Measurements from ENCODE around the gene SHISA5.

GRCh38 chr3:48468329-48468731 lies 35.6 kb downstream of the SHISA5 start:
- no peak for TF ChIP-seq CTCF (IDR thresholded peaks at IDR 0.05; ENCODE audit: low read depth, low read length, missing input control)
- no peak for TF ChIP-seq GABPA (IDR thresholded peaks at IDR 0.05 in 1 of 2, conservative IDR thresholded peaks at IDR 0.05 in 1 of 2)
- TF ChIP-seq, protein P1, sequence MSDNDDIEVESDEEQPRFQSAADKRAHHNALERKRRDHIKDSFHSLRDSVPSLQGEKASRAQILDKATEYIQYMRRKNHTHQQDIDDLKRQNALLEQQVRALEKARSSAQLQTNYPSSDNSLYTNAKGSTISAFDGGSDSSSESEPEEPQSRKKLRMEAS (IDR thresholded peaks at IDR 0.05): peak; percentile 31
- TF ChIP-seq, protein P2, sequence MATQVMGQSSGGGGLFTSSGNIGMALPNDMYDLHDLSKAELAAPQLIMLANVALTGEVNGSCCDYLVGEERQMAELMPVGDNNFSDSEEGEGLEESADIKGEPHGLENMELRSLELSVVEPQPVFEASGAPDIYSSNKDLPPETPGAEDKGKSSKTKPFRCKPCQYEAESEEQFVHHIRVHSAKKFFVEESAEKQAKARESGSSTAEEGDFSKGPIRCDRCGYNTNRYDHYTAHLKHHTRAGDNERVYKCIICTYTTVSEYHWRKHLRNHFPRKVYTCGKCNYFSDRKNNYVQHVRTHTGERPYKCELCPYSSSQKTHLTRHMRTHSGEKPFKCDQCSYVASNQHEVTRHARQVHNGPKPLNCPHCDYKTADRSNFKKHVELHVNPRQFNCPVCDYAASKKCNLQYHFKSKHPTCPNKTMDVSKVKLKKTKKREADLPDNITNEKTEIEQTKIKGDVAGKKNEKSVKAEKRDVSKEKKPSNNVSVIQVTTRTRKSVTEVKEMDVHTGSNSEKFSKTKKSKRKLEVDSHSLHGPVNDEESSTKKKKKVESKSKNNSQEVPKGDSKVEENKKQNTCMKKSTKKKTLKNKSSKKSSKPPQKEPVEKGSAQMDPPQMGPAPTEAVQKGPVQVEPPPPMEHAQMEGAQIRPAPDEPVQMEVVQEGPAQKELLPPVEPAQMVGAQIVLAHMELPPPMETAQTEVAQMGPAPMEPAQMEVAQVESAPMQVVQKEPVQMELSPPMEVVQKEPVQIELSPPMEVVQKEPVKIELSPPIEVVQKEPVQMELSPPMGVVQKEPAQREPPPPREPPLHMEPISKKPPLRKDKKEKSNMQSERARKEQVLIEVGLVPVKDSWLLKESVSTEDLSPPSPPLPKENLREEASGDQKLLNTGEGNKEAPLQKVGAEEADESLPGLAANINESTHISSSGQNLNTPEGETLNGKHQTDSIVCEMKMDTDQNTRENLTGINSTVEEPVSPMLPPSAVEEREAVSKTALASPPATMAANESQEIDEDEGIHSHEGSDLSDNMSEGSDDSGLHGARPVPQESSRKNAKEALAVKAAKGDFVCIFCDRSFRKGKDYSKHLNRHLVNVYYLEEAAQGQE (IDR thresholded peaks at IDR 0.05): peak; percentile 40
- no peak for TF ChIP-seq YY1 (IDR thresholded peaks at IDR 0.05)
- no peak for TF ChIP-seq TAF1 (conservative IDR thresholded peaks at IDR 0.05)
- TF ChIP-seq ATF3 (IDR thresholded peaks at IDR 0.05): no peak
- TF ChIP-seq FOXA1 (IDR thresholded peaks at IDR 0.05): no peak
- peak in 1 of 2 donors; percentile 42 for TF ChIP-seq RAD21 (IDR thresholded peaks at IDR 0.05)
- TF ChIP-seq ZBTB33 (IDR thresholded peaks at IDR 0.05): no peak
- TF ChIP-seq RXRA (IDR thresholded peaks at IDR 0.05): peak; percentile 43 to 78
- peak; percentile 74 for TF ChIP-seq SP1 (IDR thresholded peaks at IDR 0.05)
